Omental fat pad (tissue), 4 donors: ENCODE data around the gene PLXND1. TPM values are rescaled to one million over a fixed set of nuclear protein-coding genes. Genes with fewer than 3 reads are reported as not detected.
"Not testable (repeated sequence)": the region's sequence is repeated elsewhere in the genome, so short reads cannot be mapped to it uniquely, and the experiment has no call there.

Experiments
- ATAC-seq: fragments of 150-250 bp; one replicate; pipeline ENCODE4 v1.9.1; 2016; ENCODE audit warnings: mild to moderate bottlenecking, moderate library complexity; ENCODE audit not compliant: low FRiP score
- DNase-seq: peaks from one replicate; pipeline ENCODE4 v3.0.0-alpha.2; 2019; ENCODE audit warnings: low spot score
- CTCF ChIP-seq, 3 donors: fragments of 450-650 bp; IDR thresholded peaks; one replicate each; pipeline ENCODE4 v1.5.1; 2016 to 2017; ENCODE audit warnings: antibody characterized with exemption in 3 of 3, mild to moderate bottlenecking in 3 of 3, moderate library complexity in 2 of 3
- total RNA-seq, 4 donors: library from RNA; depleted of rRNA; stranded (reverse); fragments of >200 nt; gene quantifications; one replicate each; pipeline ENCODE4 v1.1.0, GENCODE V29; 2016

The PLXND1 gene
- total RNA-seq, 4 donors from 2014 or later, result 82.7 to 364 (median 170) TPM

- DNase-seq (no peak), ATAC-seq (no peak)
- TF ChIP-seq CTCF (IDR thresholded peaks at IDR 0.05), result no peak
These were observed 56.7 kb downstream of the PLXND1 start for GRCh38 chr3:129549805-129550204.

- ATAC-seq (no peak), DNase-seq (no peak)
- no peak for TF ChIP-seq CTCF (IDR thresholded peaks at IDR 0.05)
These were observed 57.3 kb downstream of the PLXND1 start for GRCh38 chr3:129549006-129549800.

- no peak for TF ChIP-seq CTCF (IDR thresholded peaks at IDR 0.05)
- DNase-seq, result no peak
- no peak for ATAC-seq
These were observed 58.1 kb downstream of the PLXND1 start for GRCh38 chr3:129548104-129548965.

- DNase-seq, result no peak
- no peak for TF ChIP-seq CTCF (IDR thresholded peaks at IDR 0.05)
- no peak for ATAC-seq
These were observed 59.2 kb downstream of the PLXND1 start for GRCh38 chr3:129547241-129547640.

GRCh38 chr3:129545951-129546350 is 60.5 kb downstream of the PLXND1 start:
- not testable (repeated sequence) for ATAC-seq, DNase-seq

- no peak for DNase-seq
- no peak for TF ChIP-seq CTCF (IDR thresholded peaks at IDR 0.05)
- ATAC-seq, result no peak
These were observed 62.5 kb downstream of the PLXND1 start for GRCh38 chr3:129543999-129544398.

GRCh38 chr3:129543156-129543790 is 63.2 kb downstream of the PLXND1 start, which contains the start of gene H1-8:
Gene H1-8 (plus strand): TSS chr3:129543175. CDS start chr3:129543219, 44 bp downstream.
- ATAC-seq (no peak), DNase-seq (no peak)
- no peak for TF ChIP-seq CTCF (IDR thresholded peaks at IDR 0.05)
